CD14-positive monocyte (primary cell): ENCODE measurements around the gene FAM3C. TPM values are rescaled to one million over a fixed set of nuclear protein-coding genes. Genes with fewer than 3 reads are reported as not detected.

Experiments used
- DNase-seq, 3 donors: peaks; one replicate each; pipeline ENCODE4 v3.0.0-alpha.2; 2011 to 2022
- H2AFZ ChIP-seq: 2 replicates; pipeline ENCODE4 v1.6.0; 2012; ENCODE audit warnings: mild to moderate bottlenecking, low read depth, low read length, inconsistent platforms; ENCODE audit not compliant: insufficient read depth, poor library complexity, severe bottlenecking
- H3K27ac ChIP-seq, 2 donors: 1 replicate in 1 of 2; 2 replicates in 1 of 2; pipeline ENCODE4 v1.5.1; 2012 to 2013; ENCODE audit warnings: low read length in 2 of 2, control low read depth in 1 of 2, inconsistent platforms in 1 of 2, low read depth in 1 of 2, mild to moderate bottlenecking in 1 of 2
- H3K27me3 ChIP-seq, 2 donors: one replicate each; pipeline versions ENCODE4 v1.6.0 to v1.6.1; 2011 to 2013; ENCODE audit warnings: low read length in 2 of 2; ENCODE audit not compliant: control insufficient read depth in 2 of 2, insufficient read depth in 2 of 2
- H3K36me3 ChIP-seq, 2 donors: replicated peaks in 1 of 2; 1 replicate in 1 of 2; 2 replicates in 1 of 2; pipeline versions ENCODE4 v1.5.1 to v1.6.1; 2012 to 2013; ENCODE audit warnings: low read length in 2 of 2, control low read depth in 1 of 2, inconsistent platforms in 1 of 2, mild to moderate bottlenecking in 1 of 2; ENCODE audit not compliant: insufficient read depth in 2 of 2, control insufficient read depth in 1 of 2
- H3K4me1 ChIP-seq, 2 donors: 1 replicate in 1 of 2; 2 replicates in 1 of 2; pipeline versions ENCODE4 v1.5.1 to v1.6.1; 2012 to 2013; ENCODE audit warnings: low read length in 2 of 2, control low read depth in 1 of 2, inconsistent platforms in 1 of 2, mild to moderate bottlenecking in 1 of 2, moderate library complexity in 1 of 2; ENCODE audit not compliant: insufficient read depth in 2 of 2, control insufficient read depth in 1 of 2
- H3K4me2 ChIP-seq: replicated peaks from 2 replicates; pipeline ENCODE3; 2012; ENCODE audit warnings: low read length, moderate library complexity, mild to moderate bottlenecking; ENCODE audit not compliant: poor library complexity, severe bottlenecking; ENCODE audit errors: extremely low read depth
- H3K4me3 ChIP-seq, 3 experiments: fragments of 200-600 bp in 1 of 3; sonication (generic) in 1 of 3; replicated peaks in 1 of 3; 1 replicate in 2 of 3; 2 replicates in 1 of 3; pipeline ENCODE4 v1.5.1; 2011 to 2013; ENCODE audit warnings: low read length in 3 of 3, mild to moderate bottlenecking in 3 of 3, control low read depth in 2 of 3, low read depth in 2 of 3, inconsistent platforms in 1 of 3, moderate library complexity in 1 of 3
- H3K79me2 ChIP-seq: 2 replicates; pipeline ENCODE4 v1.6.0; 2012; ENCODE audit warnings: mild to moderate bottlenecking, control low read depth, inconsistent platforms, low read length, moderate library complexity; ENCODE audit not compliant: insufficient read depth
- H3K9ac ChIP-seq: 2 replicates; pipeline ENCODE4 v1.6.0; 2017; ENCODE audit warnings: low read length, mild to moderate bottlenecking; ENCODE audit not compliant: insufficient read depth, poor library complexity, severe bottlenecking
- H3K9me3 ChIP-seq, 2 donors: replicated peaks in 1 of 2; 1 replicate in 1 of 2; 2 replicates in 1 of 2; pipeline versions ENCODE4 v1.5.1 to v1.6.1; 2012 to 2013; ENCODE audit warnings: low read length in 2 of 2, control low read depth in 1 of 2; ENCODE audit not compliant: control insufficient read depth in 1 of 2, insufficient read depth in 1 of 2
- H4K20me1 ChIP-seq: 2 replicates; pipeline ENCODE4 v1.6.0; 2012; ENCODE audit warnings: mild to moderate bottlenecking, low read length, control low read depth, moderate library complexity; ENCODE audit not compliant: insufficient read depth
- H3K27ac Mint-ChIP-seq, 7 donors: one replicate each; pipeline ENCODE4 v1.8.0; 2020; ENCODE audit warnings: mild to moderate bottlenecking in 7 of 7, mixed read lengths in 7 of 7, moderate library complexity in 6 of 7, inconsistent platforms in 2 of 7
- H3K27me3 Mint-ChIP-seq, 3 donors: one replicate each; pipeline ENCODE4 v1.8.0; 2021 to 2022; ENCODE audit warnings: low read depth in 3 of 3, mild to moderate bottlenecking in 3 of 3, mixed read lengths in 3 of 3, moderate library complexity in 3 of 3, inconsistent platforms in 1 of 3
- H3K36me3 Mint-ChIP-seq, 2 donors: one replicate each; pipeline ENCODE4 v1.8.0; 2020; ENCODE audit warnings: mixed read lengths in 2 of 2, inconsistent platforms in 1 of 2, mild to moderate bottlenecking in 1 of 2
- H3K4me1 Mint-ChIP-seq: one replicate; pipeline ENCODE4 v1.8.0; 2020; ENCODE audit warnings: mild to moderate bottlenecking, mixed read lengths
- H3K4me3 Mint-ChIP-seq, 2 donors: one replicate each; pipeline ENCODE4 v1.8.0; 2020; ENCODE audit warnings: mild to moderate bottlenecking in 2 of 2, mixed read lengths in 2 of 2, moderate library complexity in 1 of 2
- H3K9me3 Mint-ChIP-seq, 7 donors: one replicate each; pipeline ENCODE4 v1.8.0; 2020 to 2022; ENCODE audit warnings: mixed read lengths in 7 of 7, mild to moderate bottlenecking in 6 of 7, moderate library complexity in 6 of 7, inconsistent platforms in 2 of 7
- CTCF ChIP-seq: fragments of 200-600 bp; IDR thresholded peaks from one replicate; pipeline ENCODE4 v1.8.0; 2022; ENCODE audit warnings: antibody characterized with exemption, mild to moderate bottlenecking
- WGBS: methylation state at CpG from one replicate; pipeline ENCODE4 v1.1.5; 2013; ENCODE audit warnings: missing lambda C conversion rate; ENCODE audit not compliant: insufficient coverage; 5-methylcytosine and 5-hydroxymethylcytosine counted together
- intact Hi-C, 2 donors: fragments of 100-400 bp; cut with micrococcal nuclease; formaldehyde crosslinking; loops; one replicate each; pipeline versions ENCODE4 v1.15.0 to v1.15.1; 2023
- polyA plus RNA-seq, 3 donors: library from polyadenylated mRNA; depleted of rRNA in 1 of 3; unstranded in 2 of 3; stranded (reverse) in 1 of 3; fragments of 300-500 nt in 2 of 3; fragments of >200 nt in 1 of 3; fragmentation: Illumina TruSeq in 2 of 3; gene quantifications; 1 replicate in 2 of 3; 2 replicates in 1 of 3; pipeline ENCODE4 v1.2.3, GENCODE V29; 2012 to 2021

Gene FAM3C
- polyA plus RNA-seq, 3 donors, result 5.5 to 13.0 (median 7.3) TPM

DNA sequence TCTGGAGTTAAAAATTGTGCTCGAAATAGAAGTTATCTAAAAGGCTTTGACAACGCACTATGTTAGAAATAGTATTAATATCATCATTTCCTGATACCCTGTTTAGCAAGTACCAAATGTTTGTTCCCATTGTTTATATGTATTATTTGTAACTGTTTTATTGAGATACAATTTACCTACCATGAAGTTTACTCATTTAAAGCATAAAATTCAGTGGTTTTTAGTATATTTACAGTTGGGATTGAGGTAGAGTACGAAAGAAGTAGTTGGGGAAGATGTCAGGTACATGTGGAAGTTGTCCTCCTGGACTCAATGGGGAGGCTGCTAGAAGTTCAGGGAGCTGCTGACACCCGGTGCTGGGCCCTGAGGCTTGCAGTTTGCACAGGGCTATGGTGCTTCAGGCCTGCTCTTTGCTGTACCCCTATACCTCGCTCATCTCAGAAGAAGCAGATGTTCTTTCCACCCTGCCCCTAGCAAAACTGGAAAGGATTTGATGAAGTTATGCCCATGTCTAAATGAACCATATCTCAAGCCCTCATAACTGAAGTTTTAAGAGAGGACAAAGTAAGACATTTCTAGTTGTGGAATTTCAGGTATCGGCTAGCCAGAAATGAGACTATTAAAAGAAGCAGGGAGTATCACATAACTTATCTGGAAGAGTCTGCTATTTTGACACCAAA, 92.5 kb downstream of the FAM3C start:
- Mint-ChIP-seq H3K27me3 (no peaks in the 10 kb centered on the region), H3K4me3 (no peak overlapping the region), H3K4me1 (no peaks in the 10 kb centered on the region), H3K36me3 (no peaks in the 10 kb centered on the region), H3K9me3 (peaks cover 0 to 3% (median 0%) of the 10 kb centered on the region in 7 donors), H3K27ac (no peak overlapping the region)
- no peak overlapping the region for H3K27ac ChIP-seq
- intact Hi-C loops, result no loop called here
- no peak overlapping the region for H2AFZ ChIP-seq
- no peaks in the 10 kb centered on the region for H3K27me3 ChIP-seq
- WGBS, result 80% methylated on average over 1 of the region's 6 CpGs
- no peak overlapping the region for H3K4me2 ChIP-seq
- no peak for DNase-seq
- H3K9ac ChIP-seq, result no peak overlapping the region
- H3K9me3 ChIP-seq, result no peaks in the 10 kb centered on the region
- H4K20me1 ChIP-seq, result no peaks in the 10 kb centered on the region
- H3K79me2 ChIP-seq, result no peaks in the 10 kb centered on the region
- H3K4me3 ChIP-seq, result no peak overlapping the region
- H3K36me3 ChIP-seq, result no peaks in the 10 kb centered on the region
- no peak for TF ChIP-seq CTCF
- H3K4me1 ChIP-seq, result no peaks in the 10 kb centered on the region

- H3K27me3 Mint-ChIP-seq, result no peaks in the 10 kb centered on the region
- H3K4me1 ChIP-seq, result no peaks in the 10 kb centered on the region
- H3K4me1 Mint-ChIP-seq, result no peaks in the 10 kb centered on the region
- no peak overlapping the region for H3K4me3 Mint-ChIP-seq
- intact Hi-C loops, result no loop called here
- H3K36me3 ChIP-seq, result no peaks in the 10 kb centered on the region
- no peak for TF ChIP-seq CTCF
- no peak overlapping the region for H3K27ac Mint-ChIP-seq
- no peak overlapping the region for H3K4me3 ChIP-seq
- no peaks in the 10 kb centered on the region for H3K79me2 ChIP-seq
- H3K36me3 Mint-ChIP-seq, result no peaks in the 10 kb centered on the region
- no peak overlapping the region for H3K4me2 ChIP-seq
- H3K9me3 Mint-ChIP-seq, result peaks cover 0 to 3% (median 0%) of the 10 kb centered on the region in 7 donors
- no peak overlapping the region for H3K9ac ChIP-seq
- H3K27ac ChIP-seq, result no peak overlapping the region
- H2AFZ ChIP-seq, result no peak overlapping the region
- H4K20me1 ChIP-seq, result no peaks in the 10 kb centered on the region
- DNase-seq, result no peak
- no peaks in the 10 kb centered on the region for H3K9me3 ChIP-seq
- H3K27me3 ChIP-seq, result no peaks in the 10 kb centered on the region
- 73% methylated on average over 4 of the region's 8 CpGs for WGBS
Observed at GRCh38 chr7:121302214-121302745, 93.8 kb downstream of the FAM3C start.
